Fibroblast of peridontal ligament (primary cell): ENCODE data around the gene SUSD2.
"Not testable (repeated sequence)": the region's sequence is repeated elsewhere in the genome, so short reads cannot be mapped to it uniquely, and the experiment has no call there.

Source experiments
- DNase-seq: peaks from one replicate; pipeline ENCODE4 v3.0.0-alpha.2; 2010; ENCODE audit errors: extremely low read depth

Gene SUSD2

DNA sequence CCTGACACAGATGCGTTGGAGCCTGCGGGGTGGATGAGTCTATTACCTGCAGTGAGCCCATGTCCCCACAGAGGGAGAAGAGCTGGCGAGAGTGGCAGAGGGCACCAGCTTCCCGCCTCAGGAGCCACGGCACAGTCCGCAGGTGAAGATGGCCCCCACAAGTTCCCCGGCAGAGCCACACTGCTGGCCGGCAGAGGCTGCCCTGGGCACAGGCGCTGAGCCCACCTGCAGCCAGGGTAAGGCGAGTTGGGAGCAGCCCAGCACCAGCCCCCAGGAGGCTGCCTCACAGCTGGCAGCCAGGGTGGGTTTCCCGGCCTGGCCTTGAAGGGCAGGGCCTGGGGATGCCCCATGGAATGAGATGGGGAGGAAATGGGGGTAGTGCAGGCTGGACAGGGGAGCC, 5.2 kb upstream of the SUSD2 start:
- no peak for DNase-seq

DNA sequence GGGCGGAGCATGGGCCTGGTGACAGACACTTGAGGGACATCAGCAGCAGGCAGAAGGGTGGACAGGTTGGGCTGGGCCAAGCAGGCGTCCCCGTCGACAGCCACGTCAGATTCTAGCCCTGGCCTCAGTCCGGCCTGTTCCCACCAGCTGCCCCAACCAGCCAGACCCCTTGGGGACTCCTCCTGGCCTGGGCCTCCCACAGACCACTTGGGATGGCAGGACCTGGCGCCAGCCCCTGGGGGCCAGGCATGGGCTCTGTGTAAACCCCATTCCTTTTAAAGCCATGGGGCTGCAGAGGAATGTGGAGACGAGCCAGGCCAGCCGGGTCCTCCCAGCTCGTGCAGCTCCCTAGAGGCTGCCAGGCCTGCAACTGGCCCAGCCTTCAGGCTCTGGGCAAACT, 4.7 kb upstream of the SUSD2 start:
- no peak for DNase-seq

DNA sequence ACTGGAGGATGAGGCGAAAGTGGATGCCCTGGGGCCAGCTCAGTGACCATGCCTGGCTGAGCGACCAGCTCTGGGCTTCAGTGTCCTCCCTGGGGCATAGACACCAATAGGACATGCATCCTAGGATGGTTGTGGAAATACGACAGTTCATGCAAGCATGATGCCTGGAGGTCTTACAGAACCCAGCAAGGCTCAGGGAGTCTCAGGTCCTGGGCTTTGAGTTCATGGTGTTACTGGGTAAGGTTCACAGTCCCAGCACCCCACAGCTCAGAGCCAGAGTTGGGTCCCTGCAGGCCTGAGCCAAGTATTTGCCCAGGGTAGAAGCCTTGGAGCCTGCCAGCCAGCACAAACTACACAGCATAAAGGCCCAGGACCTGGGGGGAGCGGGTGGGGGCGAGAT, 4.2 kb upstream of the SUSD2 start:
- DNase-seq = no peak

DNA sequence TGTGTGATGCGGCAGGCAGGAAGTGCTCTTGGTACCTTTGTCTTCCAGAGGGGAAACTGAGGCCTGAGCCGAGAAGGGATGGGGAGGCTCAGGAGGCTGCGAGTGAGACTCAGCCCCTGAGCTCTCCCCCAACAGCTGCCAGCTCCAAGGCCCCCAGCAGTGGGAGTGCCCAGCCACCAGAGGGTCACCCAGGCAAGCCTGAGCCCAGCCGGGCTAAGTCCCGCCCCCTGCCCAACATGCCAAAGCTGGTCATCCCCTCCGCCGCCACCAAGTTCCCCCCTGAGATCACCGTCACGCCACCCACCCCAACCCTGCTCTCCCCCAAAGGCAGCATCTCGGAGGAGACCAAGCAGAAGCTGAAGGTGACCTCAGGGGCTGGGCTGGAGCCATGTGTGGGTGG, 3.8 kb upstream of the SUSD2 start:
- DNase-seq = no peak

DNA sequence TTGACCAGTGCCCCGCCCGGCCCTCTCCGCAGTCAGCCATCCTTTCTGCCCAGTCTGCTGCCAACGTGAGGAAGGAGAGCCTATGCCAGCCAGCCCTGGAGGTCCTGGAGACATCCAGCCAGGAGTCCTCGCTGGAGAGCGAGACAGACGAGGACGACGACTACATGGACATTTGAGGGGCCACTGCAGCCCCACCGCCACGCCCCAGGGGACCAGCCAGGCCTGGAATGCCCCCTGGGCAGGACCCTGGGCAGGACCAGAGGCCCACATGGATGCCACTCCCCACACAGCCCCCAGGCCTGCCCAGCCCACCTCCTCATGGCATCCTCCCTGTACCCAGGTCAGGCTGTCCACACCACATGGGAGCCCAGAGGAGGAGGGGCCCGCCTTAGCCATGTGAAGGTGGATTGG, 3.3 kb upstream of the SUSD2 start:
- no peak for DNase-seq

DNA sequence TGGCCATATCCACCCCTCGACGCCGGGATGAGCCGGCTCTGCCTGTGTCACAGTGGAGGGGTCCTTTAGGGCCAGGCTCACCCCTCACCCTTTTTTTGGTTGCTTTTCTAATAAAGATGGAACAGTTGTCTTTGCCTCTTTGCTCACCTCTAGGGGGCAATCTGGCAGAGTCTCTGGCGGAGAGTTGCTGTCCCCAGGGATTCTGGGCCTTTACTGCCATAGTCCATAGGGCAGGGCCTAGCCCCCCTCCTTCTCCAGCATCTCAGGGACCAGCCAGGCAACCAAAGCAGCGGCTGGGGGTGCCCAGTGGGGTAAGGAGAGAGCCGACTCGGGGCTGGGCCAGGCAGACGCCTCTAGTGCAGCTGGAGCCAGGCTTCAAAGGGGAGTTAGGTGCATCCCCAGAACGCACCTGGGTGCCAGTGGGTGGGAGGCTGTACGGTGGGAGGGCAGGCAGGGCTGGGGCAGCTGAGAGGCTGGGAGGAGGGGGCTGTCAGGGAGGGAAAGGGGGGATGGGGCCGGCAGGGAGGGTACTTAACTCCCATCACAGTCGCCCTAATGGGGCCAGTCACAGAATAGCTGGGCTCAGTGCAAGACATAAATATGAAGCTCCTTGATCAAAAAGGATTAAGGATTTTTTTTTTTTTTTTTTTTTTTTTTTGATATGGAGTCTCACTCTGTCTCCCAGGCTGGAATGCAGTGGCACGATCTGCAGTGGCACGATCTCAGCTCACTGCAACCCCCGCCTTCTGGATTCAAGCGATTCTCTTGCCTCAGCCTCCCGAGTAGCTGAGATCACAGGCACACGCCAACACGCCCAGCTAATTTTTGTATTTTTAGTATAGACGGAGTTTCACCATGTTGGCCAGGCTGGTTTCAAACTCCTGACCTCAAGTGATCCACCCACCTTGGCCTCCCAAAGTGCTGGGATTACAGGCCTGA, 2.5 kb upstream of the SUSD2 start:
- DNase-seq = no peak

DNA sequence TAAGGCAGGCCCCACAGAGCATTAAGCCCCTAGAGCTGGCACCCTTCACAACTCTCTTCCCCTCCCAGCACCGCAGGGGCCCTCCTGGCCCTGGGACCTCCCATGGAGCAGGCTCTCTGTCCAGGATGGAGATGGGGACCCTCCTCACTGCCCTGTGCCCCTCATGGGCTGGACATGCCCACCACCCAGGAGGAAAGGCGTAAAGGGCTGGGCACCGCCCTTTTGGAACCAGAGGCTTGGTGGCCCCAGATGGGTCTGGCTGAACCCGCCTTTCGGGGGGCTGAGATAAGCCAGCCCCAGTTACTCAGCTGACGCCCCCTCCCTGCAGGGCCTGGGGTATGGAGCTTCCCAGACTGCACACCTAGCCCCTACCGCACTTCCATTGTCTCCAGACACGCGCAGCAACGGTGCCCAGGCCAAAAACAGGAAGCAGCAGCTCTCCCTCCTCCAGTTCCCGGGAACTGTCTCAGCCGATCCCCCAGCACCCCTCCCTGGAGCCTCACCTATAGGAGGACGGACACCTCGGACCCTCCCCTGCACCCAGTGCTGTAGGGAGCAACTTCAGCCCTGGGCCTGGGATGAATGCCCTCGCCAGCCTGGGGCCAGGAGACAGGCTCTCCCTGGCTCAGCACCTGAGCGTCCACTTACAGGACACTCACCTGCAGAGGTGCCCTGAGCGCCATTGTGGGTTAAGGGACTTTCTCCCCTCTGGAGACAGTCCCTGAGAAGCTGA, 1.6 kb upstream of the SUSD2 start:
- DNase-seq = no peak

DNA sequence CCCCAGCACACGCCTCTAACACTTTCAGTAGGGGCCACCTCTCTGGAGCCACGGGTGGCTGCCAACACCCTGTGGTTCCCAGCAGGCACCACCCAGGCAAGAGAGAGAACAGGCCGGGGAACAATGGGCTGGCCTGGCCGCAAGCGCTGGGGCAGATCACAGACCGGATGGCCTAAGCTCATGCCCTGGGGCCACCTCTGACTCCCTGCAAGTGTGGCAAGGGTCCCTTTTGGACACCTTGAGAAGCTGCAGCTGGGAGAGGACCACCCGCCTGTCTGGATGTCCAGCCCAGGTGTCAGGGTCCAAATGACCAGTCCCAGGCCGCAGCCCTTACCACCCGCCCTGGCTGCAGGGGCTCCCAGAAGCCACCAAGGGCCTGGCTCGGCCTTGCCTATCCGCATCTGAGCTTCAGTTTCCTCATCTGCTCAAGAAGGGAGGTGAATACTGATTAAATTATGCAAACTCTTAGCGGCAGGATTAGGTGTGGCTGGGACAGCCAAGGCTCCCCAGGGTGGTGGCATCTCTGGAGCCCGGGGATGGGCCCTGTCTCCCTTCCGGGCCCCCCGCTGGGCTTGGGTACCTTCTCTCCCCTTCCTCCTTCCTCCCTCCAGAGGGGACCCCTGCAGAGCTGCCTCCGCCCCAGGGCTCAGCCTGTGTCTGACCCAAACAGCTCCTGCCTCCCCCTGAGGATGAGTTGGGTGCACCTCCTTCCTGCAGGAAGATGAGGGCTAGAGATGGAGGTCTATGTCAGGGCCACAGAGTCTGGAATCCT, 785 bp upstream of the SUSD2 start:
- DNase-seq = no peak

DNA sequence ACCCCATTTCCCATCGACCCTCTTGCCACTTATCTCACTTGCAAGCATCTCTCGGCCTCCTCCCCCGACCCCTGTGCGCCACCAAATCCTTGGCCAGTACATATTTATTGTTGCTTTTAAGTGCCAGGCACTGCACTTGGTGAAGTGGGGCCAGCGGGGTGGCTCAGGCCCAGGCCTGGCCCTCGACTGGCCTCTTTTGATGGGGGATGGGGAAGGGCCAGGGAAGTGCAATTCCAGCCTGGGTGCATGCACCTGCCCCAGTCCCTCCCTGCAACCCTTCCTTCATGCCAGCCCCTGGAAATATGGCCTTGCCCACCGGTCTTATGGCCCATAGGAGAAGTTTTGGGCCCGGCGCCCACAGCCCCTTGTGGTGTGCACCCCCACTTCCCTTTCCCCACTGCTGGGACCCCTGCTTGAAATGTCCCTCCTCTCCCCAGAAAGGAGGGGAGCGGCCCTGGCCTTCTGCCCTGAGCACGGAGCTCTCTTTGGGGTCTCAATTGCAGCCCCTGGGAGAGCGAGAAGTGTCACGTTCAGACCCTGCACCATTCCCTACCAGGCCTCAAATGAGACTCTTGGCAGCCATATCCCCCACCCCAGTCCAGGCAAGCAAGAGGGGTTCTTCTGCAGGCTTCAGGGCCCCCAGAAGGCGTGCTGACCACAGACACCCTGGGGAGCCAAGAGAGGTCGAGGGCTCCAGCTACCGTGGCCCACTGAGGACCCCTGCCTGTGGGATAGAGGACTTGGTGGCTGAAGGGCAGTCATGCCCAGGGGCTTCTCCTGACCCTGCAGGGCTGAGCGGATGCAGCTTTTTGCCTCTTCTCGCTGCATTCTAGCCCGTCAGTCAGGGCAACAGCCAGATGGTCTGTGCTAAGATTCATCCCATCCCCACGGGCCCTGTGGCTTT, 961 bp downstream of the SUSD2 start:
- no peak for DNase-seq

DNA sequence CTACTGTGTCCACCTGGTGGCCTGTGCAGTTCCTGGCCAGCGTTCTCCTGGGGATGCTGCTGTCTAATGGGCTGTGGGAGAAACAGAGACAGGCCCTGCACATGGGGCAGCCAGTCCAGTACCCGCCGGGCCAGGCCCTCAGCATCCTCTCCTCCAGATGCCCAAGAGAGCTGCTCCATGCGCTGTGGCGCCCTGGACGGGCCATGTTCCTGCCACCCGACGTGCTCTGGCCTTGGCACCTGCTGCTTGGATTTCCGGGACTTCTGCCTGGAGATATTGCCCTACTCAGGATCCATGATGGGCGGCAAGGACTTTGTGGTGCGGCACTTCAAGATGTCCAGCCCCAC, 1.6 kb downstream of the SUSD2 start:
- not testable (repeated sequence) for DNase-seq

DNA sequence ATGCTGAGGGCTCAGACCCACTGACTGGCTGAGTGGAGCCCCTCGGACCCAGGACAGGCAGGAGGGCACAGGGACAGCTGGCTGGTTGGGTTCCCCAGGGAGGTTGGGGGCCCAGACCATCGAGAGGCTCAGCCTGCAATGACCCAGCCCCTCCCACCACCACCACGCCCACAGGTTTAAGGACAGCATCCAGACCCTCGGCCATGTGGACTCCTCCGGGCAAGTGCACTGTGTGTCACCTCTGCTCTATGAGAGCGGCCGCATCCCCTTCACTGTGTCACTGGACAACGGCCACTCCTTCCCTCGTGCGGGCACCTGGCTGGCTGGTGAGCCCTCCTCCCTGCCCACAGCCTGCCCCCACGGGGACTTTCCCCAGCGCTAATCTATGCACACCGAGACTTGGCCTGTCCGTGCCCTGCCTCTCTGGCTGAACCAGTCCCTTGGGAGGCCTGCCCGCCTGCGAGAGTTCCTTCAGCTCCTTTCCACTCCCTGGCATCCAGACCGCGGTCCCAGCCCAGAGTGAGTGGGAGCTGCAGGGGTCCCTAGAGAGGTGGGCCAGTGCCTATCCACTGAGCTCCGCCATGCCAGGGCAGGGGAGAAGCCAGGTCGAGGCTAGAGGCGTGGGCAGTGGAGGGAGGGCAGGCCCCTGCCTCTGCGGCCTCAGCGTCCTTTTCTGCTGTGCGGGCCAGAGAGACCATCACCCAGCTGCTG, 2.2 kb downstream of the SUSD2 start:
- DNase-seq = no peak

DNA sequence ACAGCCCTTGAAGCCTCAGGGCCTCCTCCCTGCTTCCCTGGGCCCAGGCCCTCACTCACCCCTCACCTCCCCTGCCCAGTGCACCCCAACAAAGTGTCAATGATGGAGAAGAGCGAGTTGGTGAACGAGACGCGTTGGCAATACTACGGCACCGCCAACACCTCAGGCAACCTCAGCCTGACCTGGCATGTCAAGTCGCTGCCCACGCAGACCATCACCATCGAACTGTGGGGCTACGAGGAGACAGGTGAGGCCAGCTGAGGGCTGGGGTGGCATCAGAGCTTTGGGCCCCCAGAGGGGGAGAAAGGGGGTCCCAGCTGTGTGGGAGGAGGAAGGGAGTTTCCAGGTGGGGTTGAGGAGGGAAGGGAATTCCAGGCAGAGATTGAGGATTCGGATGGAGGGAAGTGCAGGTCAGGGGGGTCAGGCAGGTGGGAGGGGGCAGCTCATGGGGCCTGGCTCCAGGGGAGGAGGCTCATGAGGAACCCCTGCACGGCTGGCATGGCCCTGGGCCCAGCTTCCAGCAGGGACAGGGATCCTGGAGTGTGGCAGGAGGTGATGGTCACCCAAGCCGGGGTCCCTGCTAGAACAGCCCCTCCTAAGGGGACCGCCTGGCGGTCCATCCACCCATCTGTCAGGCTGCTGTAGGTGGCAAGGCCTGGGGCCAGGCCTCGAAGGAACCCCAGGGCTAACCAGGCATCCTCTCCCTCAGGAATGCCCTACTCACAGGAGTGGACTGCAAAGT, 2.9 kb downstream of the SUSD2 start:
- no peak for DNase-seq

DNA sequence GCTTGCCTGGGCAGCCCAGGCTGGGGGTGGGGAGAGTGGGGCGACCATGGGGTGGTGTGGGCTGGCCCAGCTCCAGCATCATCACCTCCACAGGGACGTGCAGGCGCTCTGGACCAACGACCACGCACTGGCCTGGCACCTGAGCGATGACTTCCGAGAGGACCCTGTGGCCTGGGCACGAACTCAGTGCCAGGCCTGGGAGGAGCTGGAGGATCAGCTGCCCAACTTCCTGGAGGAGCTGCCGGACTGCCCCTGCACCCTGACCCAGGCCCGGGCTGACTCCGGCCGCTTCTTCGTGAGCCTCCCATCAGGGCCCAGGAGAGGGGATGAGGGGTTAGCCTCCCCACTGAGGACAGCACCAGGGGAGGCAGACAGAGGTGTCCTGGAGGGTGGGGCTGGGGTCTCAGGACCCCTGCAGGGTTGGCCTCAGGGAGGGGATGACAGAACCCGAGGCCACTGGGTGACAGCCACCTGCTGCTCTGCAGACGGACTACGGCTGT, 3.8 kb downstream of the SUSD2 start:
- no peak for DNase-seq

DNA sequence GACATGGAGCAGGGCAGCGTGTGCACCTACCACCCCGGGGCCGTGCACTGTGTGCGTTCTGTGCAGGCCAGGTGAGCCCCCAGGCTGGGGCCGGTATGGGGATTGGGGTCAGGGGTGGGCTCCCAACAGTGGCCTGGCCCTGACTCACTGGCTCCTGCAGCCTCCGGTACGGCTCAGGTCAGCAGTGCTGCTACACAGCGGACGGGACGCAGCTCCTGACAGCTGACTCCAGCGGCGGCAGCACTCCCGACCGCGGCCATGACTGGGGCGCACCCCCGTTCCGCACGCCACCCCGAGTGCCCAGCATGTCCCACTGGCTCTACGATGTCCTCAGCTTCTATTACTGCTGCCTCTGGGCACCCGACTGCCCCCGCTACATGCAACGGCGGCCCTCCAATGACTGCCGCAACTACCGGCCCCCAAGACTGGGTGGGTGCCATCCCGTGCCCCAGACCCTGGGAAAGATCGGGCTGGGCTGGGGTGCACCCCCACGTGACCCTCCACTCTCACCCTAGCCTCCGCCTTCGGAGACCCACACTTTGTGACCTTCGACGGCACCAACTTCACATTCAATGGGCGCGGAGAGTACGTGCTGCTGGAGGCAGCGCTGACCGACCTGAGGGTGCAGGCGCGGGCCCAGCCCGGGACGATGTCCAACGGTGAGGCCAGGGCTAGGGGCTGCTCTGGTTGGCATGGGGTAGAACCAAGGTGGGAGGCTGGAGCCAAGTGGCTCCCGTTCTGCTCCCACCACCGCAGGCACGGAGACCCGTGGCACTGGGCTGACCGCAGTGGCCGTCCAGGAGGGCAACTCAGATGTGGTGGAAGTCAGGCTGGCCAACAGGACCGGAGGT, 4.4 kb downstream of the SUSD2 start:
- no peak for DNase-seq

DNA sequence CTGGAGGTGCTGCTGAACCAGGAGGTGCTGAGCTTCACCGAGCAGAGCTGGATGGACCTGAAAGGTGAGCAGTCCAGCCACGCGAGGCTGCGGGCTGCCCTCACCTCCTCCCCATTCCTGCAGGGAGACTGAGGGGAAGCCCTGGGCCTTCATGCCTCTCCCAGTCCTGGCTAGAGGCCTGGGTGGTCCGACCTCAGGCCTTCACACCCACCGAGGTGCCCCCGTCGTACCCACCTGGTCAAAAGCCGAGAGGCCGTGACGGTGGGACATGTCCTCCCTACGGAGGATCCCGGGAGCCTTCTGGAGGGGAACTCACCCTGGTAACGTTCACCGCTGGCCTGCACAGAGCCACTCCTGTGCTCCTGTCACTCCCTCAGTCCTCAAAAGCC, 5.1 kb downstream of the SUSD2 start:
- DNase-seq = no peak

DNA sequence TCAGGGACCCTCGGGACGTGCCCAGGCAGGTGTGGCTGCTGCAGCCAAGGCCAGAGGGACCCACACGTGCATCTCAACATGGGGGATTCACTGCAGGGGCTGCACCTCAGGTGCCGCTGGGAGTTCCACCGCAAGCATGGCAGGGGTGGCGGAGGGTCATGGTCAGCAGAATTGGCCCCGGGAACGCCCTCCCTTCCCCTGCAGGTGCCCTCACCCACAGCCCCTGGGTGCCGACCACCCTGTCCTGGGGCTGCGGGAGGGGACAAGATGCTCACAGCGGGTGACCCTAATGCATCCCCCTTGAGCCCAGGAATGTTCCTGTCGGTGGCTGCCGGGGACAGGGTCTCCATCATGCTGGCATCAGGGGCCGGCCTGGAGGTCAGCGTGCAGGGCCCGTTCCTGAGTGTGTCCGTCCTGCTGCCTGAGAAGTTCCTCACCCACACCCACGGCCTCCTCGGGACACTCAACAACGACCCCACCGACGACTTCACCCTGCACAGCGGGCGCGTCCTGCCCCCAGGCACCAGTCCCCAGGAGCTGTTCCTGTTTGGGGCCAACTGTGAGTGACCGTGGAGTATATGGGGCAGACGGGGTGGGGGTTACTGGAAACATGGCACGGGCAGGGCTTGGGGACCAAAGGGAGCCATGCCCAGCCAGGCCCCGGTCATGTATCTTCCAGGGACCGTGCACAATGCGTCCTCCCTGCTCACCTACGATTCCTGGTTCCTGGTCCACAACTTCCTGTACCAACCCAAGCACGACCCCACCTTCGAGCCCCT, 5.8 kb downstream of the SUSD2 start:
- DNase-seq = no peak

DNA sequence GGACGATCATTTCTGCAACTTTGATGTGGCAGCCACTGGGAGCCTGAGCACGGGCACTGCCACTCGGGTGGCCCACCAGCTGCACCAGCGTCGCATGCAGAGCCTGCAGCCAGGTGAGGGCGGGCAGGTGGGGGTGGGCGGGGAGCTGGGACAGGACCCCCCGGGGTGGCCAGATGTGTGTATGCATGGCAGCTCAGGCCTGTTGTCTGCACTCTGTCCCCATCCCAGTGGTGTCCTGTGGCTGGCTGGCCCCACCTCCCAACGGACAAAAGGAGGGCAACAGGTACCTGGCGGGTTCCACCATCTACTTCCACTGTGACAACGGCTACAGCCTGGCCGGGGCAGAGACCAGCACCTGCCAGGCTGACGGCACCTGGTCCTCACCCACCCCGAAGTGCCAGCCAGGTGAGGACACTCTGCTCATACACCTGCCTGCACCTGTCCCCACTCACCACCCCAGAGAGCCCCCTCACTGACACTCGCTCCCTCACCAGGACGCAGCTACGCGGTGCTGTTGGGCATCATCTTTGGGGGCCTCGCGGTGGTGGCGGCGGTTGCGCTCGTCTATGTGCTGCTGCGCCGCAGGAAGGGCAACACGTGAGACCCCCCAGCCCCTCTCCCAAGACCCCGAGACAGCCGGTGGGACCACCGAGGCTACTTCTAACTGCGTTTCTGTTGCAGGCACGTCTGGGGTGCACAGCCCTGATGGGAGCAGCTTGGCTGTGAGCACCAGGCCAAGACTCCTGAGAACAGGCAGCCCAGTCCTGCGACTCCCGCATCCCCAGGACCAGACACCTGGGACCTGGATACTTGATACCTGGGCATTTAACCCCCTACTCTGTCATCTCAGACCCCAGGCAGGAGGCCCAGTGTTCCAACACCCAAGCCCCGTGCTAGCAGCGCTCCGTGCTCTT, 6.7 kb downstream of the SUSD2 start:
- DNase-seq = no peak
